Cardiac ventricle fibroblast (primary cell): ENCODE results near the gene CNTN5. TPM values are rescaled to one million over a fixed set of nuclear protein-coding genes. Genes with fewer than 3 reads are reported as not detected.

ENCODE experiments used
- total RNA-seq: library from RNA; depleted of rRNA; stranded (reverse); fragments of >200 nt; gene quantifications from 2 replicates; pipeline ENCODE4 v1.2.3, GENCODE V29; 2015

CNTN5 gene
- total RNA-seq = 0.05 and 0.19 TPM in 2 replicates

DNA sequence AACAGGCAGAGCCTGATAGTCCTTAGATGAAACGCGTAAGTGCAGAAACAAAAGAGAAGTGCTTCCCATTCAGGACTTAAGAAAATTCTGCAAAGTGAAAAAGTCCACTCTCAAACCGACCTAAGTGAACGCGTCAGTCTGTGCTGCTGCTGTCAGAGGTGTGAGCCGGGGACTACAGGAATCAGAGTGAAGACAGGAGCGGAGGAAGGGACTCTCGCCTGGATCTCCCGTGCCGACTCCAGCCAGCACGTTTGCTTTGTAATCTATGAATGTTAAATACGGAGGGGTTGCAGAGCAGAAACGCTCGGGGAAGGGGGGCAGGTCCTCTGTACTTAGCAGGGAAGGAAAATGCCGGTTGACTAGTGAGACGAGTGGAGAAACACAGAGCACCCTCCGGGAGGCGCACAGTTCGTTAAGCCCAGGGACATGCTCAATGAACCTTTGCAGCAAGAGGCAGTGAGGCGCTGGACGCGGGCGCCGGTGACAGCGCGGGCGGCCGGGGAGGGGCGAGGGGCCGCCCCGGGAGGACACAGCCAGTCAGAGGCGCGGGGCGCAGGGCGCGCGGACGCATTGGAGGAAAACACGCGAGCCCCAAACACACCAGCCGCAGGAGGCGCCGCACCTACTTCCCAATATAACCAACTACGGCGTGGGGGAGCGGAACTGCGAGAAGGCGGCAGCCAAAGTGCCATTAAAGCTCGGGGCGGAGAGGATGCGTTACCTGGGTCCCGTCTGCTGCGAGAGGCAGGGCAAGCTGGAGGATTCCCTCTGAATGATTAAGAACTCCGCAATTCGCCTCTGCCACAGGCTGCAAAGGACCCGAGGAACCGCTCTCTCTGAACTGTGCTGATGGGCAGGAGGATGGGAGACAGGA, at the start of gene CNTN5:
CNTN5 (plus strand) TSS at position 598 of the 874 bp plus-strand sequence.

